Stimulated activated CD8-positive, alpha-beta memory T cell treated with anti-CD3 and anti-CD28 coated beads, Interleukin-4, amount 100 ng/mL, for 24 hours (primary cell): Measurements from ENCODE around the gene CHMP1B.

ENCODE experiments used
- DNase-seq: peaks from one replicate; pipeline ENCODE4 v3.0.0-alpha.2; 2020; ENCODE audit warnings: low read depth

CHMP1B gene

DNA sequence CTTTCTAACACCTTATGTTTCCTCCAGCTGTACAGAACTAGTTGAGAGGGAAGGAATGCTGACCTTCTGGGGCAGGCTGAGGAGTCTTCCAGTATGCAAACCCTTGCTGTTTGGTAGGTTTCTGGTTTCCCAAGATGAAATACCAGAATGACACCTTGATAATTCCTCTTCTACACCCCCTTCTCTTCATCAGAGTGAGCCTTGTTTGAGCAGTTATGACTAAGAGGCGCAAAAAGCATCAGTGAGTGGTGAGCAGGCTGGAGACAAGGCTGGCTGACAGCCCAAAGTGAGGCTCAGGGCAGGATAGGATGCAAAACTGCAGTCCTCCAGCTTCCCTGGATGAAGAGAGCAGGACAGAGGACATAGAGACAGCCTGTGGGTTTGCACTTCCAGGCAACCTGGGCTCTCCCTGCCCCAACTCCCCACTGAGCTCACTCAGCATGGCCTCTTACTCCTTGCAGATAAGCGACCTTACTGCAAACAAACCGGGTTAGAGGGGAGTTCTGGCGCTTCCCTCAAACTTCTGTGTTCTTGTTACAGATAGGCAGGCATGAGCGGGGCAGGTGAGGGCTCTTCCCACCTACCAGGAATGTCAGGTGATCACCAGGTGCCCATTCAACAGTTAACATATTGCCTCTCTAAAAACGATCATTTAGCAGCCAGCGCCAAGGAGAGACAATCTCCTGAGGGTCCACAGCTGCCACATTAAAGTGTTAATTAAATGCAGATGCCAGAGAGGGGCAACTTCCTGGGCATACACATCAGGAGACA, 51.5 kb downstream of the CHMP1B start:
- DNase-seq, result no peak
